Endothelial cell of umbilical vein (primary cell): Measurements from ENCODE around the gene EFEMP1. TPM values are rescaled to one million over a fixed set of nuclear protein-coding genes. Genes with fewer than 3 reads are reported as not detected.

Source experiments
- BruUV-seq: library from RNA; stranded (reverse); fragments of 400-500 nt; replicated peaks from 2 replicates; lab custom pipeline; 2021; lab: Mats Ljungman, UMichigan
- CTCF ChIA-PET: fragments of 300-600, 350-600 bp; sonication (Branson Sonifier 250); formaldehyde crosslinking; loops from one replicate; lab custom pipeline; 2021; ENCODE audit warnings: antibody characterized with exemption, inconsistent platforms; lab: Charles Lee
- POLR2A ChIA-PET: fragments of 300-600, 350-600 bp; sonication (Branson Sonifier 250); formaldehyde crosslinking; loops from one replicate; lab custom pipeline; 2021; ENCODE audit warnings: antibody characterized with exemption, inconsistent platforms; lab: Charles Lee
- DNase-seq: peaks from one replicate; pipeline ENCODE4 v3.0.0-alpha.2; 2011; ENCODE audit warnings: low read depth, low spot score
- FAIRE-seq: peaks from 2 replicates; lab custom pipeline; 2011; peaks lifted over from hg19 to GRCh38; lab: Jason Lieb, UNC
- H2AFZ ChIP-seq: 2 replicates; pipeline ENCODE4 v1.6.0; 2012; ENCODE audit warnings: low read depth, low read length, control low read depth, inconsistent platforms
- H3K27ac ChIP-seq: 2 replicates; pipeline ENCODE4 v1.5.1; 2011; ENCODE audit warnings: low read depth, mild to moderate bottlenecking, control low read depth, low read length, moderate library complexity; ENCODE audit not compliant: insufficient read depth
- H3K27me3 ChIP-seq, 2 experiments: 2 replicates each; pipeline versions ENCODE4 v1.6.0 to v1.6.1; 2011; ENCODE audit warnings: low read length in 2 of 2, mixed read lengths in 1 of 2; ENCODE audit not compliant: control insufficient read depth in 2 of 2, insufficient read depth in 2 of 2
- H3K36me3 ChIP-seq, 2 experiments: 2 replicates in 1 of 2; 3 replicates in 1 of 2; pipeline ENCODE4 v1.5.1; 2011; ENCODE audit warnings: low read length in 2 of 2, mild to moderate bottlenecking in 1 of 2, moderate library complexity in 1 of 2; ENCODE audit not compliant: control insufficient read depth in 2 of 2, insufficient read depth in 2 of 2; ENCODE audit errors: extremely low read depth in 1 of 2
- H3K4me1 ChIP-seq: 3 replicates; pipeline ENCODE4 v1.5.1; 2011; ENCODE audit warnings: mild to moderate bottlenecking, low read length; ENCODE audit not compliant: control insufficient read depth, insufficient read depth; ENCODE audit errors: extremely low read depth
- H3K4me2 ChIP-seq: 2 replicates; pipeline ENCODE4 v1.6.1; 2011; ENCODE audit warnings: low read length, control low read depth, mixed read lengths; ENCODE audit not compliant: insufficient read depth
- H3K4me3 ChIP-seq, 3 experiments: fragments of 200-600 bp in 1 of 3; sonication (generic), shearing (Covaris generic) in 1 of 3; replicated peaks in 1 of 3; 2 replicates each; pipeline ENCODE4 v1.5.1; 2011 to 2016; ENCODE audit warnings: control low read depth in 3 of 3, low read length in 3 of 3, mild to moderate bottlenecking in 2 of 3, inconsistent platforms in 1 of 3, low read depth in 1 of 3, moderate library complexity in 1 of 3; ENCODE audit not compliant: insufficient read depth in 1 of 3
- H3K79me2 ChIP-seq: 2 replicates; pipeline ENCODE4 v1.6.0; 2012; ENCODE audit warnings: low read length, inconsistent platforms; ENCODE audit not compliant: control insufficient read depth, insufficient read depth
- H3K9ac ChIP-seq: replicated peaks from 2 replicates; pipeline ENCODE3; 2011; ENCODE audit warnings: low read length, control low read depth; ENCODE audit not compliant: insufficient read depth; ENCODE audit errors: extremely low read depth
- H3K9me1 ChIP-seq: replicated peaks from 3 replicates; pipeline ENCODE4 v1.6.0; 2011; ENCODE audit warnings: mild to moderate bottlenecking, low read length; ENCODE audit not compliant: control insufficient read depth, insufficient read depth; ENCODE audit errors: extremely low read depth
- H3K9me3 ChIP-seq: replicated peaks from 2 replicates; pipeline ENCODE4 v1.5.1; 2012; ENCODE audit warnings: low read length, inconsistent platforms; ENCODE audit not compliant: control insufficient read depth, insufficient read depth
- H4K20me1 ChIP-seq: replicated peaks from 2 replicates; pipeline ENCODE3; 2011; ENCODE audit warnings: mild to moderate bottlenecking, low read length; ENCODE audit not compliant: control insufficient read depth, insufficient read depth; ENCODE audit errors: extremely low read depth
- EZH2 ChIP-seq: IDR thresholded peaks from 2 replicates; pipeline ENCODE4 v1.6.1; 2012; ENCODE audit warnings: borderline replicate concordance, low read depth, mild to moderate bottlenecking, moderate library complexity, low read length, inconsistent platforms; ENCODE audit not compliant: severe bottlenecking
- FOS ChIP-seq: IDR thresholded peaks from 2 replicates; pipeline ENCODE4 v1.6.1; 2011; ENCODE audit warnings: mild to moderate bottlenecking, low read length, moderate library complexity, borderline replicate concordance; ENCODE audit not compliant: insufficient read depth
- GATA2 ChIP-seq: IDR thresholded peaks from 2 replicates; pipeline ENCODE4 v1.7.0; 2011; ENCODE audit warnings: low read depth, mild to moderate bottlenecking, moderate library complexity, mixed read lengths, low read length; ENCODE audit not compliant: insufficient read length, insufficient read depth
- JUN ChIP-seq: IDR thresholded peaks from 2 replicates; pipeline ENCODE4 v1.6.1; 2011; ENCODE audit warnings: borderline replicate concordance, low read depth; ENCODE audit not compliant: insufficient read length, insufficient read depth
- MYC ChIP-seq: IDR thresholded peaks from one replicate; pipeline ENCODE4 v1.6.1; 2011; ENCODE audit warnings: mild to moderate bottlenecking, low read depth, low read length
- POLR2A ChIP-seq: IDR thresholded peaks from 2 replicates; pipeline ENCODE4 v1.6.1; 2012; ENCODE audit warnings: low read depth, mild to moderate bottlenecking, control low read depth, low read length
- POLR2AphosphoS5 ChIP-seq: IDR thresholded peaks from 2 replicates; pipeline ENCODE4 v1.6.1; 2012; ENCODE audit warnings: low read depth, mild to moderate bottlenecking, control low read depth, low read length, moderate library complexity; ENCODE audit not compliant: insufficient read depth
- dilution Hi-C: fragments of 300-500 bp; cut with MboI; formaldehyde crosslinking; loops from one replicate; pipeline ENCODE4 v1.15.0; 2019; ENCODE audit warnings: low sequenced_read_pairs; ENCODE audit not compliant: extremely low pct_ligation_motif_present
- intact Hi-C: fragments of 100-400 bp; cut with micrococcal nuclease; formaldehyde crosslinking; loops from one replicate; pipeline ENCODE4 v1.10.0; 2022
- polyA plus RNA-seq, 4 experiments: library from polyadenylated mRNA; depleted of rRNA in 3 of 4; stranded (reverse) in 3 of 4; unstranded in 1 of 4; fragments of >200 nt; gene quantifications; 2 replicates each; pipeline versions ENCODE4 v1.2.1 to v1.2.3, GENCODE V29; 2011 to 2012; ENCODE audit warnings: missing spikeins in 1 of 4
- total RNA-seq: library from RNA; stranded (reverse); gene quantifications from 2 replicates; pipeline ENCODE4 v1.2.3, GENCODE V29; 2021
- TF ChIP-seq, protein P1 (sequence below), 2 donors: IDR thresholded peaks; 1 replicate in 1 of 2; 2 replicates in 1 of 2; pipeline ENCODE4 v1.5.1; 2011; ENCODE audit warnings: low read length in 2 of 2, mild to moderate bottlenecking in 2 of 2, moderate library complexity in 2 of 2, control low read depth in 1 of 2, inconsistent platforms in 1 of 2, low read depth in 1 of 2; ENCODE audit not compliant: insufficient read depth in 1 of 2; ENCODE audit errors: extremely low read depth in 1 of 2
- TF ChIP-seq, protein P2 (sequence below): IDR thresholded peaks from 2 replicates; pipeline ENCODE4 v1.6.1; 2011; ENCODE audit not compliant: insufficient read depth, insufficient read length

Gene EFEMP1
- total and polyA plus RNA-seq, 2 donors (not counting 3 experiments of a cell fraction or from before 2014, with no cell fraction given), result 2,981 to 11,813 TPM

DNA sequence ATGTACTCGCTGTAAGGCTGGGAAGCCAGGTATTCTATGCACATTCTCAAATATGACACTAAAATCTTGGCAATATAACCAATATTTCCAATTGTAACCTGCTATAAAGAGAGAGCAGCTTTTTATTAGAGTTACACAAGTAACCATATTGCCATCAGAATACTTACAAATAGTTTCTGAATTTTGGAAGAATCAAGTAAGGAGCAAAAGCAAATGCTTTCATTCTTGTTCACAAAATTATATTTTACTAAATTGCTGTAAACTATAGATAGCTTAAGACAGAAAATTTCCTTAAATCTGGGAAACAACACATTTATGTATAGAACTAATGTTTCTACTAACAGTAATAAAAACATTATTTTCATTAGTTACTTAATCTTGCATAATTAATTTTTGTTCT, 77.2 kb downstream of the EFEMP1 start:
- POLR2A ChIA-PET, result no interaction called here
- no peak for DNase-seq
- Histone ChIP-seq H4K20me1 (no peaks in the 10 kb centered on the region), H2AFZ (no peak overlapping the region), H3K4me1 (no peaks in the 10 kb centered on the region), H3K9me3 (no peaks in the 10 kb centered on the region), H3K27me3 (no peaks in the 10 kb centered on the region), H3K4me2 (no peak overlapping the region), H3K79me2 (no peaks in the 10 kb centered on the region), H3K27ac (no peak overlapping the region), H3K9ac (no peak overlapping the region), H3K4me3 (no peak overlapping the region), H3K36me3 (no peaks in the 10 kb centered on the region), H3K9me1 (no peaks in the 10 kb centered on the region)
- CTCF ChIA-PET, result interaction anchor here (1.4 kb wide), 1 partner anchor 75 kb away, joined by 4 read pairs; no protein-coding TSS in a partner anchor
- dilution Hi-C loops, result no loop called here
- TF ChIP-seq, protein P1, sequence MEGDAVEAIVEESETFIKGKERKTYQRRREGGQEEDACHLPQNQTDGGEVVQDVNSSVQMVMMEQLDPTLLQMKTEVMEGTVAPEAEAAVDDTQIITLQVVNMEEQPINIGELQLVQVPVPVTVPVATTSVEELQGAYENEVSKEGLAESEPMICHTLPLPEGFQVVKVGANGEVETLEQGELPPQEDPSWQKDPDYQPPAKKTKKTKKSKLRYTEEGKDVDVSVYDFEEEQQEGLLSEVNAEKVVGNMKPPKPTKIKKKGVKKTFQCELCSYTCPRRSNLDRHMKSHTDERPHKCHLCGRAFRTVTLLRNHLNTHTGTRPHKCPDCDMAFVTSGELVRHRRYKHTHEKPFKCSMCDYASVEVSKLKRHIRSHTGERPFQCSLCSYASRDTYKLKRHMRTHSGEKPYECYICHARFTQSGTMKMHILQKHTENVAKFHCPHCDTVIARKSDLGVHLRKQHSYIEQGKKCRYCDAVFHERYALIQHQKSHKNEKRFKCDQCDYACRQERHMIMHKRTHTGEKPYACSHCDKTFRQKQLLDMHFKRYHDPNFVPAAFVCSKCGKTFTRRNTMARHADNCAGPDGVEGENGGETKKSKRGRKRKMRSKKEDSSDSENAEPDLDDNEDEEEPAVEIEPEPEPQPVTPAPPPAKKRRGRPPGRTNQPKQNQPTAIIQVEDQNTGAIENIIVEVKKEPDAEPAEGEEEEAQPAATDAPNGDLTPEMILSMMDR (IDR thresholded peaks at IDR 0.05; ENCODE audit: extremely low read depth in 1 of 2, insufficient read depth in 1 of 2, low read depth in 1 of 2, low read length in 2 of 2), result no peak
- TF ChIP-seq GATA2, result no peak
- TF ChIP-seq POLR2A, result no peak
- no peak for TF ChIP-seq JUN
- no peak for TF ChIP-seq MYC
- TF ChIP-seq EZH2, result no peak
- FAIRE-seq, result no peak
- no TSS peak for BruUV-seq
- intact Hi-C loops, result no loop called here

DNA sequence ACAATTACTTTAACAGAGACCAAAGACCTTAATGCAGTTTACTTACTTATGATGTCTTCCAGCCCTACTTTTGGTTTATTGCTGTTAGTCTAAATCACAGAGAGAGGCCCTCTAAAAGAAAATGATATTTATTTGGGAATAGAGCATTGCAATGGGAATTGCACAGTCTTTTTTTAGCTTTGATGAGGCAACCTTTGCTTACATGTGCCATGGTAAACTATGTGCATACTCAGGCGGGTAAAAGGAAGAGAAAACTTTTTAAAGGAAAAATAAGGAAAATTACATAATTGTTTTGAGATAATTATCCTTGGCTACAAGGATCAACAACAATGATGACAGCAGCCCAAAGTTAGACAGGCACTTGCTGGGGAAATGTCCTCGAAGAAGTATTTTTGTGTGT, 78.6 kb downstream of the EFEMP1 start:
- Histone ChIP-seq H3K4me2 (no peak overlapping the region), H3K27ac (no peak overlapping the region), H3K36me3 (no peaks in the 10 kb centered on the region), H3K79me2 (no peaks in the 10 kb centered on the region), H3K27me3 (no peaks in the 10 kb centered on the region), H2AFZ (no peak overlapping the region), H3K4me1 (no peaks in the 10 kb centered on the region), H3K9me3 (no peaks in the 10 kb centered on the region), H3K4me3 (no peak overlapping the region), H4K20me1 (no peaks in the 10 kb centered on the region), H3K9ac (no peak overlapping the region), H3K9me1 (no peaks in the 10 kb centered on the region)
- intact Hi-C loops, result no loop called here
- DNase-seq (no peak), FAIRE-seq (no peak)
- POLR2A ChIA-PET, result no interaction called here
- dilution Hi-C loops, result no loop called here
- CTCF ChIA-PET, result no interaction called here
- BruUV-seq, result no TSS peak
- TF ChIP-seq MYC (no peak), POLR2AphosphoS5 (no peak), JUN (no peak), FOS (no peak), POLR2A (no peak), GATA2 (no peak), EZH2 (no peak)
- TF ChIP-seq, protein P2, sequence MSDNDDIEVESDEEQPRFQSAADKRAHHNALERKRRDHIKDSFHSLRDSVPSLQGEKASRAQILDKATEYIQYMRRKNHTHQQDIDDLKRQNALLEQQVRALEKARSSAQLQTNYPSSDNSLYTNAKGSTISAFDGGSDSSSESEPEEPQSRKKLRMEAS, result no peak
- TF ChIP-seq, protein P1 (IDR thresholded peaks at IDR 0.05; ENCODE audit: extremely low read depth in 1 of 2, insufficient read depth in 1 of 2, low read depth in 1 of 2, low read length in 2 of 2), result no peak
